ENCODE measurements around the gene CDH13. TPM values are rescaled to one million over a fixed set of nuclear protein-coding genes. Genes with fewer than 3 reads are reported as not detected.

CDH13 gene
- total RNA-seq, 2 experiments from 2014 or later = not detected

- POLR2A ChIA-PET = no interaction called here
- no peaks in the 10 kb centered on the region for H3K9me2 ChIP-seq (ENCODE audit: insufficient read depth, low read length)
- intact Hi-C loops (cut with micrococcal nuclease; ENCODE audit: unreplicated experiment) = no loop called here
These were observed 5.0 kb upstream of the CDH13 start for GRCh38 chr16:82621781-82622180.

DNA sequence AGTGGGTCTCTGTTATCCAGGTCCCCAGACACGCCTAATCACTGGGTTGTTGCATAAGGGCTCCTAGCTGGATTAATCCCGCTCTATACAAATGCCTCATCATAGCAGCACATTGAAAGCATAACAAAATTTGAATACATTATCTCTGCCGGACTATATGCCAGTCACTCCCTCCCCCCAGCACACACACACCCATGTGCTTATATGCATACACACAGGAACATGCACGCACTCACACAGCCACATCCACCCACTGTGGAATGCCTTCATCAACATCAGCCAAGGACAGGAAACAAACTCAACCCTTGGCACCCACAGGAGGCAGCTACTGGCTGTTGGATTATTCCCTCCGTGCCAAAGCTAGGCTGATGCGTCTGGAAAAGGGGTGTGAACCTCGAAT is 3.5 kb upstream of the CDH13 start:
- no peak overlapping the region for H3K4me3 ChIP-seq (ENCODE audit: low read depth, low read length, poor library complexity, severe bottlenecking)
- TF ChIP-seq, protein P1, sequence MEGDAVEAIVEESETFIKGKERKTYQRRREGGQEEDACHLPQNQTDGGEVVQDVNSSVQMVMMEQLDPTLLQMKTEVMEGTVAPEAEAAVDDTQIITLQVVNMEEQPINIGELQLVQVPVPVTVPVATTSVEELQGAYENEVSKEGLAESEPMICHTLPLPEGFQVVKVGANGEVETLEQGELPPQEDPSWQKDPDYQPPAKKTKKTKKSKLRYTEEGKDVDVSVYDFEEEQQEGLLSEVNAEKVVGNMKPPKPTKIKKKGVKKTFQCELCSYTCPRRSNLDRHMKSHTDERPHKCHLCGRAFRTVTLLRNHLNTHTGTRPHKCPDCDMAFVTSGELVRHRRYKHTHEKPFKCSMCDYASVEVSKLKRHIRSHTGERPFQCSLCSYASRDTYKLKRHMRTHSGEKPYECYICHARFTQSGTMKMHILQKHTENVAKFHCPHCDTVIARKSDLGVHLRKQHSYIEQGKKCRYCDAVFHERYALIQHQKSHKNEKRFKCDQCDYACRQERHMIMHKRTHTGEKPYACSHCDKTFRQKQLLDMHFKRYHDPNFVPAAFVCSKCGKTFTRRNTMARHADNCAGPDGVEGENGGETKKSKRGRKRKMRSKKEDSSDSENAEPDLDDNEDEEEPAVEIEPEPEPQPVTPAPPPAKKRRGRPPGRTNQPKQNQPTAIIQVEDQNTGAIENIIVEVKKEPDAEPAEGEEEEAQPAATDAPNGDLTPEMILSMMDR (conservative IDR thresholded peaks at IDR 0.05; ENCODE audit: low read length) = no peak
- TF ChIP-seq EZH2phosphoT487 (IDR thresholded peaks at IDR 0.05; ENCODE audit: borderline replicate concordance, low read depth, low read length) = no peak
- ChIA-PET CTCF (ENCODE audit: unreplicated experiment) (no interaction called here), POLR2A (interaction anchor here (0.8 kb wide), 1 partner anchor 11 kb away, joined by 3 read pairs; no protein-coding TSS in a partner anchor)
- no peak overlapping the region for H2AFZ ChIP-seq (ENCODE audit: low read length)
- no peak for DNase-seq (ENCODE audit: low spot score)
- H3K4me1 ChIP-seq (ENCODE audit: insufficient read depth, low read length, poor library complexity, severe bottlenecking) = no peaks in the 10 kb centered on the region
- H3K9me3 ChIP-seq (ENCODE audit: low read length) = no peaks in the 10 kb centered on the region
- intact Hi-C loops (cut with micrococcal nuclease; ENCODE audit: unreplicated experiment) = no loop called here
- no peak overlapping the region for H3K4me2 ChIP-seq (ENCODE audit: low read length)
- H3K36me3 ChIP-seq (ENCODE audit: insufficient read depth, low read length) = no peaks in the 10 kb centered on the region
- no peaks in the 10 kb centered on the region for H4K20me1 ChIP-seq (ENCODE audit: insufficient read depth, low read length)
- H3K9me2 ChIP-seq (ENCODE audit: insufficient read depth, low read length) = no peaks in the 10 kb centered on the region
- BruUV-seq (replicated peaks) = no TSS peak
- H3K27ac ChIP-seq (ENCODE audit: low read depth, low read length, poor library complexity, severe bottlenecking) = no peak overlapping the region
- no peaks in the 10 kb centered on the region for H3K79me2 ChIP-seq (ENCODE audit: insufficient read depth, low read depth, low read length)

More at GRCh38 chr16:82621781-82622180, 5.0 kb upstream of the CDH13 start:
- H3K36me3 ChIP-seq (ENCODE audit: insufficient read depth, low read length) = no peaks in the 10 kb centered on the region
- CTCF ChIA-PET (ENCODE audit: unreplicated experiment) = no interaction called here
- H3K79me2 ChIP-seq (ENCODE audit: insufficient read depth, low read depth, low read length) = no peaks in the 10 kb centered on the region
- no TSS peak for BruUV-seq (replicated peaks)
- TF ChIP-seq, protein P1 (conservative IDR thresholded peaks at IDR 0.05; ENCODE audit: low read length) = peak; percentile 52; the same call in 1 of the 2 replicates
- no peak for TF ChIP-seq EZH2phosphoT487 (IDR thresholded peaks at IDR 0.05; ENCODE audit: borderline replicate concordance, low read depth, low read length)
- no peak overlapping the region for H3K4me2 ChIP-seq (ENCODE audit: low read length)
- H4K20me1 ChIP-seq (ENCODE audit: insufficient read depth, low read length) = no peaks in the 10 kb centered on the region
- H2AFZ ChIP-seq (ENCODE audit: low read length) = no peak overlapping the region
- H3K27ac ChIP-seq (ENCODE audit: low read depth, low read length, poor library complexity, severe bottlenecking) = no peak overlapping the region
- no peak for DNase-seq (ENCODE audit: low spot score)
- no peak overlapping the region for H3K4me3 ChIP-seq (ENCODE audit: low read depth, low read length, poor library complexity, severe bottlenecking)
- H3K4me1 ChIP-seq (ENCODE audit: insufficient read depth, low read length, poor library complexity, severe bottlenecking) = no peaks in the 10 kb centered on the region
- no peaks in the 10 kb centered on the region for H3K9me3 ChIP-seq (ENCODE audit: low read length)

GRCh38 chr16:82625066-82625968 is 1.5 kb upstream of the CDH13 start:
- Histone ChIP-seq H3K4me3 (ENCODE audit: low read depth, low read length, poor library complexity, severe bottlenecking) (no peak overlapping the region), H3K36me3 (ENCODE audit: insufficient read depth, low read length) (no peaks in the 10 kb centered on the region), H4K20me1 (ENCODE audit: insufficient read depth, low read length) (no peaks in the 10 kb centered on the region), H2AFZ (ENCODE audit: low read length) (no peak overlapping the region), H3K9me3 (ENCODE audit: low read length) (no peaks in the 10 kb centered on the region), H3K9me2 (ENCODE audit: insufficient read depth, low read length) (no peaks in the 10 kb centered on the region), H3K27ac (ENCODE audit: low read depth, low read length, poor library complexity, severe bottlenecking) (no peak overlapping the region), H3K4me1 (ENCODE audit: insufficient read depth, low read length, poor library complexity, severe bottlenecking) (no peaks in the 10 kb centered on the region), H3K4me2 (ENCODE audit: low read length) (no peak overlapping the region), H3K79me2 (ENCODE audit: insufficient read depth, low read depth, low read length) (no peaks in the 10 kb centered on the region)
- TF ChIP-seq, protein P1 (conservative IDR thresholded peaks at IDR 0.05; ENCODE audit: low read length) = no peak
- TF ChIP-seq EZH2phosphoT487 (IDR thresholded peaks at IDR 0.05; ENCODE audit: borderline replicate concordance, low read depth, low read length) = no peak
- ChIA-PET POLR2A (no interaction called here), CTCF (ENCODE audit: unreplicated experiment) (no interaction called here)
- intact Hi-C loops (cut with micrococcal nuclease; ENCODE audit: unreplicated experiment) = no loop called here
- no TSS peak for BruUV-seq (replicated peaks)
- no peak for DNase-seq (ENCODE audit: low spot score)

Data from OCI-LY7 (cell line).